Measurements from ENCODE around the gene PRTN3.
"Not testable (repeated sequence)": the region's sequence is repeated elsewhere in the genome, so short reads cannot be mapped to it uniquely, and the experiment has no call there.

Gene PRTN3

GRCh38 chr19:876089-876488 is 35.3 kb downstream of the PRTN3 start:
- Histone ChIP-seq H3K4me1 (peaks cover 0 to 8% (median 0%) of the 10 kb centered on the region in 4 donors), H3K36me3 (peaks cover 44 to 90% (median 68%) of the 10 kb centered on the region in 3 donors), H3K9me3 (no peaks in the 10 kb centered on the region), H3K27me3 (no peaks in the 10 kb centered on the region), H3K4me3 (no peak overlapping the region), H3K27ac (no peak overlapping the region)
- intact Hi-C loops (cut with DNase I; ENCODE audit: low total_unique reads) = no loop called here
- no peak for DNase-seq
- no peak for TF ChIP-seq CTCF (IDR thresholded peaks at IDR 0.05)

GRCh38 chr19:876780-877314 is 36.0 kb downstream of the PRTN3 start:
- H3K4me1 ChIP-seq = peaks cover 0 to 8% (median 0%) of the 10 kb centered on the region in 4 donors
- intact Hi-C loops (cut with DNase I; ENCODE audit: low total_unique reads) = no loop called here
- no peak overlapping the region for H3K27ac ChIP-seq
- no peaks in the 10 kb centered on the region for H3K9me3 ChIP-seq
- TF ChIP-seq CTCF (IDR thresholded peaks at IDR 0.05) = no peak
- H3K36me3 ChIP-seq = peaks cover 50 to 92% (median 72%) of the 10 kb centered on the region in 3 donors
- no peak overlapping the region for H3K4me3 ChIP-seq
- H3K27me3 ChIP-seq = no peaks in the 10 kb centered on the region
- DNase-seq = no peak

- not testable (repeated sequence) for DNase-seq, H3K27me3 ChIP-seq
- peaks cover 53 to 96% (median 84%) of the 10 kb centered on the region in 3 donors for H3K36me3 ChIP-seq
Measured at GRCh38 chr19:877992-878660, 37.3 kb downstream of the PRTN3 start.

GRCh38 chr19:878751-879561 is 38.2 kb downstream of the PRTN3 start:
- H3K27ac ChIP-seq; H3K9me3 ChIP-seq; H3K27me3 ChIP-seq; H3K4me3 ChIP-seq; H3K4me1 ChIP-seq; DNase-seq; intact Hi-C loops (cut with DNase I; ENCODE audit: low total_unique reads): not testable (repeated sequence)
- peaks cover 54 to 96% (median 84%) of the 10 kb centered on the region in 3 donors for H3K36me3 ChIP-seq

More at GRCh38 chr19:877992-878660, 37.3 kb downstream of the PRTN3 start:
- intact Hi-C loops (cut with DNase I; ENCODE audit: low total_unique reads); H3K9me3 ChIP-seq; H3K4me3 ChIP-seq; H3K4me1 ChIP-seq; H3K27ac ChIP-seq: not testable (repeated sequence)

GRCh38 chr19:879711-880438 is 39.1 kb downstream of the PRTN3 start:
- no peak overlapping the region for H3K4me3 ChIP-seq

More at GRCh38 chr19:879711-880438, 39.1 kb downstream of the PRTN3 start:
- Histone ChIP-seq H3K36me3 (peaks cover 54 to 96% (median 84%) of the 10 kb centered on the region in 3 donors), H3K27ac (no peak overlapping the region), H3K4me1 (no peaks in the 10 kb centered on the region), H3K9me3 (no peaks in the 10 kb centered on the region), H3K27me3 (no peaks in the 10 kb centered on the region)
- no peak for TF ChIP-seq CTCF (IDR thresholded peaks at IDR 0.05)
- intact Hi-C loops (cut with DNase I; ENCODE audit: low total_unique reads) = no loop called here
- no peak for DNase-seq
